Right ventricle myocardium inferior (tissue), 1 donor: ENCODE results near the gene ACTBL2. TPM values are rescaled to one million over a fixed set of nuclear protein-coding genes. Genes with fewer than 3 reads are reported as not detected.

Source experiments
- ATAC-seq: fragments of 200-7000 bp; cut with Tn5 transposase; one replicate; pipeline ENCODE4 v1.9.1; 2020; ENCODE audit warnings: mild to moderate bottlenecking, moderate library complexity
- DNase-seq: peaks from one replicate; pipeline ENCODE4 v3.0.0; 2021; ENCODE audit errors: missing footprints
- intact Hi-C: fragments of 100-400 bp; cut with DNase I; formaldehyde crosslinking; loops from one replicate; pipeline ENCODE4 v1.11.0; 2022
- total RNA-seq: library from RNA; stranded (reverse); fragmentation: NEBNext Ultra II Directional; extraction: Animal tissue kit (Norgen Biotek cat#: 25700); gene quantifications from one replicate; pipeline ENCODE4 v1.2.1, GENCODE V29; 2021
- donor health status: DM: no; HTN: yes; CAD: no; lungs with severe emphysema.

Gene ACTBL2
- total RNA-seq, 1 donor from 2014 or later: not detected

DNA sequence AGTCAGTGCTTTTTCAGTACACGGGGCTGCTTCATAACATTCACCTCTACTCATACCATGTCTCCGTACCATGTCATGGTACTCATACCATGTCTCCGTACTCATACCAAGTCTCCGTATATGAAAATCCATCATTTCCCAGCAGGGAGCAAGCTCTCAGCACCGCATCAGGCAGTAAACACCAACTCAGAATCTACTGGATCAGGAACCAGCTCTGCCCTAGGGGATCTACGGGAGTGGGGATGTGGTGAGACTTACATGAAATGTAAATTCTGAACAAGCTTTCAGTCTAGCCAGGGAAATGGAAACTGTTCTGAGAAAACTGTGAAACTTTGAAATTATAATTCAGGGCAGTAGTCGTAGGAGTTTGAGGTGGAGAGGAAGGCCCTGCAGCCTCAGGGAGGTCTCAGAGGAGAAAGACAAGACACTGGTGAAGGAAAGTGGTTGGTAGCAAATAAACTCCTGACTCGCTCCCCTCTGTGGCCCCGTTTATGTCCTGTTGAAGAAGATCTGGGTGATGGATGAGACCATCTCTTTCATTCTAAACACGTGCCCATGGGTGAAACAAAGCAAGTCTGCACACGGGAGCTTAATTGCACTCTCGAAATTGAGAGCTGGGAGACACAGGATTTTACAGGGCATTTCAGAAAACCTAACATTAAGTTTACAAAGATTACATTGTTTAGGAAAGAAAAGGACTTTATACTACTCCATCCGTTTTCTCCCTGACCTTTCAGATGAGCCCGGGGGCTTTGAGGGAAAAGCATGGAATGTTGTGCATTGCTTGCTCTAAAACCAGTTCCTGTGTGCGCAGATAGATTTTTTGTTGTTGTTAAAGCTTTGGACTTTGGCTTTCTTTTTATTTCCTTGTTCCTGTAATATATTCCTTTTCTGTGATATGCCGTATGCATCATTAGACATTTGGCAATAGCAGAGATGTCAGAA, 26.8 kb downstream of the ACTBL2 start:
- DNase-seq: no peak
- intact Hi-C loops: no loop called here
- no peak for ATAC-seq

- DNase-seq (no peak), ATAC-seq (no peak)
- intact Hi-C loops: no loop called here
These were observed 27.7 kb downstream of the ACTBL2 start for GRCh38 chr5:57454896-57455295.

DNA sequence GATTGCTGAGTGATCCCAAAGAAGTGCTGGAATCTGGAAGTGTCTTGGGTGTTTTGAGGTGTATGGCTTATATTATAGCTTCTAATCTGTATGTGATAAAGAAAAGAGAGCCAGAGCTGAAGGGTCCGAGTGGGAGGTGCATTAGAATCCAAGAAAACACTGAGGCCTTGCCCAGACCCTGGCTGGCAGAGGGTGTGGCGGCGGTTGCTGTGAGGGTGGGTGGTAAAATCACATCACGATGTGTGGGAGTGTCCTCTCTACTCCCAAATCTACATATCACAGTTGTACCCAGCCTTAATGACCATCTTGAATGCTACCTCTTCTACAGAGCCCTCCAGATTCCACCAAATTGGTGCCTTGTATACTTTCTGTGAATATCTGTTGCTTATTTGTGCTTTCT, 28.9 kb downstream of the ACTBL2 start:
- intact Hi-C loops: no loop called here
- DNase-seq (no peak), ATAC-seq (no peak)

- intact Hi-C loops: no loop called here
- no peak for ATAC-seq
- no peak for DNase-seq
These were observed 29.7 kb downstream of the ACTBL2 start for GRCh38 chr5:57452885-57453284.

GRCh38 chr5:57450991-57451876, 31.4 kb downstream of the ACTBL2 start:
- no peak for ATAC-seq
- intact Hi-C loops: no loop called here
- no peak for DNase-seq

DNA sequence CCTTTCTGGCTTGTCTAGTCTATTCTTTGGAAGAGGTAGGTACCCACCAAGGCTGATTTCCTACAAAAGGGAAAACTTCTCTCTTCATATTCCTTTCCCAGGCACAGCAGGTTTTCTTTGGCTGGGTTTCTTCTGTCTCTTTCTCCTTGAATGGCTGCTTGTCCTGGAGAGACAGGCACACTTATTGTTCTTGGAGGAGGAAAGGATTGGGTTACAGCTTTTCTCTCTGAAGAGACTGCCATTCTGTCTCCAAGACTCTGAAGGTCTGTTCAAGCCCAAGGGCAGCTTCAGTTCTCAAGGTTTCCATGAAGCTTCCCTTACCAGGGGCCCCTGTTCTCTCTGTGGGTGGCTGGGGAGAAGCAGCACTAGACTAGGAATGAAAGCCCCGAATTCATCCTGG, 33.9 kb downstream of the ACTBL2 start:
- intact Hi-C loops: no loop called here

GRCh38 chr5:57448287-57448686, 34.3 kb downstream of the ACTBL2 start:
- DNase-seq (no peak), ATAC-seq (no peak)
- intact Hi-C loops: no loop called here

More for the DNA sequence above, 33.9 kb downstream of the ACTBL2 start:
- ATAC-seq: no peak
- DNase-seq: no peak

GRCh38 chr5:57447658-57448057, 35.0 kb downstream of the ACTBL2 start:
- DNase-seq (no peak), ATAC-seq (no peak)
- intact Hi-C loops: no loop called here

- intact Hi-C loops: no loop called here
- ATAC-seq (no peak), DNase-seq (no peak)
These were observed 35.6 kb downstream of the ACTBL2 start for GRCh38 chr5:57446966-57447365.

DNA sequence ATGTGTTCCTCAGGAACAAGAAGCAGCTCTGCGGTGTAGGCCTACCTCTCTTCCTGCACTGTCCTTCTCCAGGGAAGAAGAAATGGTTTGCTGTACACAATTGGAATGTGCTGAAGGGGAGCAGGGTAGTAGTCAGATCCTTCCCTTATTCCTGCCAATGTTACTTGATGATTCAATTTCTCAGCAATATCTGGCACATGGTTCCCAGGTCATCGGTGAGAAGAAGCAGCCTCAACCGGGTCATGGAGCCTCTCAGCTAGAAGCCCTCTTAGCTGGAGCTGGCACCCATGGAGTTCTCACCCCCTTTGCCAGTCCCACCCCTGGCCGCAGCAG, 36.9 kb downstream of the ACTBL2 start:
- intact Hi-C loops: no loop called here
- peak; percentile 23 for DNase-seq
- no peak for ATAC-seq

DNA sequence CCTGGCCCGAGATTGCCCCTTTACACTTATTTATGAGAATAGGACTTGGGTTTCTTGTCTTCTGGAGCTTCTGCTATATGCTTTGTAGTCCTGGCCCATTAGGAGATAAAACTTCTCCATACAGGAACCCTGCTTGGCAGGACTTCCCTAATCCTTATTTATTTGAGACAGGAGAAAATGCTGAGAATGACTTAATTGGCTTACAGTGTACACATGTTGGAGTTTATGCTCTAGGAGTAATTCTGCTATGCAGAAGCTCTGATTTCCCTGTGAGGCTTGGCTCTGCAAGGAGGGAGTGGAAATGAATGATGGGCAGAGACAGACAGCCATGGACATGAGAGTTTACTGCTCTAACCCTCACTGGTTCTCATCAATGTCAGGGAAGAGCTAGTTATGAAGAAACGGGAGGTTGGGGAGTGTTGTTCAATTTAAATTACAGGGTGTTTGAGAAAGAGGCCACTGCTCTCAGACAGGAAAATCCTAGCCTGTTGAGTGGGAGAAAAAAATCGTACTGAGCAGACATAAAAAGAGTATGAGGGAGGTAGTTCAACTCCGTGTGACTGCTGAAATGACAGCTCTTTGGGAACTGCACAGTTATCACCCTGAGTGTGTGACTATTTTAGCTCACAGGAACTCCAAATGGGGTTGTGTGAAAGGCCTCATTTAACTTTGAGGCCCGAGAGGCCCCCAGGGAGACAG, 37.5 kb downstream of the ACTBL2 start:
- intact Hi-C loops: no loop called here
- no peak for DNase-seq
- ATAC-seq: peak; percentile 58

- DNase-seq: peak; percentile 50
- intact Hi-C loops: no loop called here
- ATAC-seq: peak; percentile 47
These were observed 40.4 kb downstream of the ACTBL2 start for GRCh38 chr5:57442080-57442839.

DNA sequence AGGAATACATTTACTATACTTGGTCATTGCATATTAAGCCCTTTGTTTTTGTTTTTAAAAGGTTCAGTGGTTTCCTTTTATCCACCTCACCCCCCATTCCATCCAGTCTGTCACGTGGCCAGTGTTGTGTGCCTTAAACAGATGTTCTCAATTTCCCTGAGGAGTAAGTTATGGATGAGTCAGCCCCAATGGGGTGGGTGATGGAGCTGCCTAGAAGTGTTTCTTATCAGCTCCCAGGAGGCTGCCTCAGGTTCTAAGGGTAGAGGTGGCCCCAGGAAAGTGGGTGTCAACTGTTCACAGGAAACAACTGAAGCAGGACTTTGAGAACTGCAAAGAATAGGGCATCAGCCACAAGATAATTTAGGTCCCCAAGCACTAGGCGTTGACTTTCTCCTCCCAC, 41.1 kb downstream of the ACTBL2 start:
- DNase-seq (no peak), ATAC-seq (no peak)
- intact Hi-C loops: no loop called here

GRCh38 chr5:57439601-57440000, 43.0 kb downstream of the ACTBL2 start:
- no peak for ATAC-seq
- intact Hi-C loops: loop anchor here (10.0 kb wide), 1 partner anchor 145 kb away; no protein-coding TSS in a partner anchor

DNA sequence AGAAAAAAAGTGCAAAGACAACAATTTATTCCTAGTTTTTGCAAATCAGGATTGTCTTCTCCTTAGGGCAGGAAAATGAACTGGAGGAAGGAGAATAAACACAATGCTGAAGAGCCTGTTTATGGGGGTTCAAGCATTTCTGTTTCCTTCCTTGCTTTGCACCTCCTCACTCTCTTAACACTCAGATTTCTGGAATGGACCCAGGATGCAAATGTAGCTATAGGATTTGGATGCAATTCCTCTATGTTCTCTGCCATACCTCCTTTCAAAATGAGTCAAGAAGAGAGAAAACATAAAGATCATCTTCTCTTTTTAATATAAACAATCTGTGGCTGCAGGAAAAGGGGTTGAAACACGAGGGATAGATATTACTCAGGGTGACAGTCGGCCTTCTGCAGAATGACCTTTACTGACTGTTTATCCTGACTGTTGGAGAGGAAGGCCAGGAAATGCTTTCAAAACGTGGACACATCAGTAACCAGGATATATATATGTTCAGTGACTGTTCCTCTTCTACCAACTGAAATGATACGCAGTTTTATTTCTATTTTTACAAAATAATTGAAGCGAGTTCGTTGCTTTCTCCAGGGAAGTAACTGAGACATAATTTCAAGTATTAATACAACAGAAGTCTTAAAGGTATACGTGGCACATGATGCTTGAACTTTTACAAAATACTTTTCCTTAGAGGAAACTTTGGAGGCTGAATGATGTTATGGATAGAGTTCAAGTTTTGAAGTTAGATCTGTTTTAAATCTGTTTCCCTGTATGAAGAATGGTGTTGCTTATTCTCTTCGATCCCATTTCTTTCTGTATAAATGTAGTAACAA, 44.4 kb downstream of the ACTBL2 start:
- DNase-seq (no peak), ATAC-seq (no peak)
- intact Hi-C loops: loop anchor here (10.0 kb wide), 1 partner anchor 143 kb away; no protein-coding TSS in a partner anchor

More at GRCh38 chr5:57439601-57440000, 43.0 kb downstream of the ACTBL2 start:
- DNase-seq: no peak

- ATAC-seq (no peak), DNase-seq (no peak)
- intact Hi-C loops: loop anchor here (10.0 kb wide), 1 partner anchor 142 kb away; no protein-coding TSS in a partner anchor
These were observed 46.0 kb downstream of the ACTBL2 start for GRCh38 chr5:57436586-57436985.

- intact Hi-C loops: loop anchor here (10.0 kb wide), 1 partner anchor 141 kb away; no protein-coding TSS in a partner anchor
- ATAC-seq (no peak), DNase-seq (no peak)
These were observed 46.9 kb downstream of the ACTBL2 start for GRCh38 chr5:57435701-57436134.
